H9 (cell line): ENCODE measurements around the gene CLEC19A. TPM values are rescaled to one million over a fixed set of nuclear protein-coding genes. Genes with fewer than 3 reads are reported as not detected.

Experiments used
- DNase-seq: peaks from one replicate; pipeline ENCODE4 v3.0.0-alpha.2; 2017
- H2AFZ ChIP-seq: one replicate; pipeline ENCODE4 v1.6.1; 2013; ENCODE audit warnings: mild to moderate bottlenecking, low read length, control low read depth, moderate library complexity
- H2AK5ac ChIP-seq: 2 replicates; pipeline ENCODE4 v1.6.1; 2013; ENCODE audit warnings: low read length, control low read depth, mixed read lengths; ENCODE audit not compliant: insufficient read length
- H2BK120ac ChIP-seq: one replicate; pipeline ENCODE4 v1.6.1; 2013; ENCODE audit warnings: low read depth, mild to moderate bottlenecking, low read length, control low read depth, inconsistent platforms; ENCODE audit not compliant: poor library complexity, severe bottlenecking
- H2BK12ac ChIP-seq: 2 replicates; pipeline ENCODE4 v1.6.1; 2013; ENCODE audit warnings: low read length, control low read depth, mixed read lengths, low read depth; ENCODE audit not compliant: insufficient read length
- H2BK15ac ChIP-seq: 2 replicates; pipeline ENCODE4 v1.6.1; 2013; ENCODE audit warnings: low read depth, low read length, control low read depth
- H2BK20ac ChIP-seq: one replicate; pipeline ENCODE4 v1.6.1; 2013; ENCODE audit warnings: low read depth, mild to moderate bottlenecking, low read length, control low read depth, inconsistent platforms; ENCODE audit not compliant: poor library complexity, severe bottlenecking
- H2BK5ac ChIP-seq: 2 replicates; pipeline ENCODE4 v1.6.1; 2013; ENCODE audit warnings: low read length, control low read depth, mixed read lengths; ENCODE audit not compliant: insufficient read length
- H3K14ac ChIP-seq: 2 replicates; pipeline ENCODE4 v1.6.1; 2013; ENCODE audit warnings: low read length, control low read depth; ENCODE audit not compliant: insufficient read depth
- H3K18ac ChIP-seq: 2 replicates; pipeline ENCODE4 v1.6.1; 2013; ENCODE audit warnings: low read depth, mild to moderate bottlenecking, mixed read lengths, low read length, control low read depth; ENCODE audit not compliant: insufficient read length
- H3K23ac ChIP-seq: 2 replicates; pipeline ENCODE4 v1.6.1; 2013; ENCODE audit warnings: low read length, control low read depth, mixed read lengths, low read depth; ENCODE audit not compliant: insufficient read length
- H3K23me2 ChIP-seq: 2 replicates; pipeline ENCODE4 v1.6.1; 2013; ENCODE audit warnings: low read depth, mild to moderate bottlenecking, mixed read lengths, low read length, control low read depth; ENCODE audit not compliant: insufficient read length, poor library complexity, severe bottlenecking
- H3K27ac ChIP-seq: 2 replicates; pipeline ENCODE4 v1.5.1; 2013; ENCODE audit warnings: low read length, control low read depth, mixed read lengths, low read depth; ENCODE audit not compliant: insufficient read length
- H3K27me3 ChIP-seq: 2 replicates; pipeline ENCODE4 v1.6.1; 2013; ENCODE audit warnings: low read length, control low read depth, inconsistent platforms; ENCODE audit not compliant: insufficient read depth
- H3K4ac ChIP-seq: 2 replicates; pipeline ENCODE4 v1.6.1; 2013; ENCODE audit warnings: low read depth, mild to moderate bottlenecking, control low read depth, inconsistent platforms, low read length, moderate library complexity
- H3K4me1 ChIP-seq: 2 replicates; pipeline ENCODE4 v1.6.1; 2013; ENCODE audit warnings: low read length, control low read depth, inconsistent platforms; ENCODE audit not compliant: insufficient read depth
- H3K4me2 ChIP-seq: 2 replicates; pipeline ENCODE4 v1.6.1; 2013; ENCODE audit warnings: low read length, control low read depth, mixed read lengths; ENCODE audit not compliant: insufficient read length, insufficient read depth
- H3K56ac ChIP-seq: 2 replicates; pipeline ENCODE4 v1.6.1; 2013; ENCODE audit warnings: low read depth, mild to moderate bottlenecking, mixed read lengths, low read length, control low read depth; ENCODE audit not compliant: insufficient read length
- H3K79me1 ChIP-seq: 2 replicates; pipeline ENCODE4 v1.6.1; 2013; ENCODE audit warnings: low read depth, mild to moderate bottlenecking, moderate library complexity, low read length, control low read depth, inconsistent platforms; ENCODE audit not compliant: insufficient read depth, poor library complexity, severe bottlenecking
- H3K79me2 ChIP-seq: 2 replicates; pipeline ENCODE4 v1.6.1; 2013; ENCODE audit warnings: low read length, control low read depth, inconsistent platforms; ENCODE audit not compliant: insufficient read depth
- H3K9ac ChIP-seq: 2 replicates; pipeline ENCODE4 v1.6.1; 2013; ENCODE audit warnings: low read length, control low read depth, mixed read lengths; ENCODE audit not compliant: insufficient read length; ENCODE audit errors: extremely low read depth
- H3K9me3 ChIP-seq: one replicate; pipeline ENCODE4 v1.6.1; 2013; ENCODE audit warnings: low read depth, low read length, inconsistent platforms; ENCODE audit not compliant: control insufficient read depth
- H3T11ph ChIP-seq: one replicate; pipeline ENCODE4 v1.6.1; 2013; ENCODE audit warnings: mild to moderate bottlenecking, low read length, control low read depth, inconsistent platforms
- H4K20me1 ChIP-seq: one replicate; pipeline ENCODE4 v1.6.1; 2013; ENCODE audit not compliant: control insufficient read depth, insufficient read length, insufficient read depth
- H4K5ac ChIP-seq: 2 replicates; pipeline ENCODE4 v1.6.1; 2013; ENCODE audit warnings: low read depth, mild to moderate bottlenecking, mixed read lengths, low read length, control low read depth; ENCODE audit not compliant: insufficient read length
- H4K8ac ChIP-seq: replicated peaks from 2 replicates; pipeline ENCODE4 v1.6.1; 2013; ENCODE audit warnings: low read length, control low read depth, mixed read lengths, low read depth; ENCODE audit not compliant: insufficient read length
- H4K91ac ChIP-seq: 2 replicates; pipeline ENCODE4 v1.6.1; 2013; ENCODE audit warnings: low read depth, mild to moderate bottlenecking, moderate library complexity, mixed read lengths, low read length, control low read depth; ENCODE audit not compliant: insufficient read length
- H3K27ac Mint-ChIP-seq, 3 experiments: 2 replicates in 2 of 3; 3 replicates in 1 of 3; pipeline ENCODE4 v1.8.0; 2020 to 2021; ENCODE audit warnings: mixed read lengths in 3 of 3, mild to moderate bottlenecking in 1 of 3, moderate library complexity in 1 of 3
- H3K27me3 Mint-ChIP-seq: 2 replicates; pipeline ENCODE4 v1.8.0; 2021; ENCODE audit warnings: low read depth, mild to moderate bottlenecking, moderate library complexity, mixed read lengths
- H3K36me3 Mint-ChIP-seq, 3 experiments: 2 replicates in 2 of 3; 3 replicates in 1 of 3; pipeline ENCODE4 v1.8.0; 2020 to 2021; ENCODE audit warnings: low read depth in 3 of 3, mixed read lengths in 3 of 3; ENCODE audit not compliant: insufficient read depth in 1 of 3
- H3K4me1 Mint-ChIP-seq, 2 experiments: 2 replicates each; pipeline ENCODE4 v1.8.0; 2020; ENCODE audit warnings: mixed read lengths in 2 of 2
- H3K4me3 Mint-ChIP-seq, 2 experiments: 2 replicates in 1 of 2; 3 replicates in 1 of 2; pipeline ENCODE4 v1.8.0; 2020 to 2021; ENCODE audit warnings: mild to moderate bottlenecking in 2 of 2, mixed read lengths in 2 of 2, moderate library complexity in 1 of 2
- H3K9me3 Mint-ChIP-seq, 2 experiments: 2 replicates in 1 of 2; 3 replicates in 1 of 2; pipeline ENCODE4 v1.8.0; 2020; ENCODE audit warnings: mild to moderate bottlenecking in 2 of 2, mixed read lengths in 2 of 2, moderate library complexity in 1 of 2
- CTCF ChIP-seq: fragments of 200-600 bp; sonication (generic); conservative IDR thresholded peaks from 3 replicates; pipeline ENCODE4 v1.8.0; 2021; ENCODE audit warnings: antibody characterized with exemption, mild to moderate bottlenecking
- WGBS: extraction: QIAGEN DNeasy Blood & Tissue Kit; methylation state at CpG from one replicate; pipeline ENCODE4 v1.1.7; 2013; ENCODE audit warnings: missing lambda C conversion rate, low lambda C conversion rate, mixed read lengths; ENCODE audit not compliant: insufficient read length; ENCODE audit errors: extremely low coverage; 5-methylcytosine and 5-hydroxymethylcytosine counted together
- total RNA-seq: library from RNA; stranded (reverse); gene quantifications from 2 replicates; pipeline ENCODE4 v1.2.1, GENCODE V29; 2021

Gene CLEC19A
- total RNA-seq, 1 experiment from 2014 or later = not detected

GRCh38 chr16:19239511-19240155 lies 45.9 kb upstream of the CLEC19A start:
- H3K9me3 Mint-ChIP-seq = peaks cover 17 to 19% of the 10 kb centered on the region in 2 experiments
- H3K27me3 Mint-ChIP-seq = peaks cover 2% of the 10 kb centered on the region; the same call in 1 of the 2 replicates
- no peak overlapping the region for H3K18ac ChIP-seq
- peak overlapping the region in 1 of 3 experiments; percentile 88; a peak in 1 of 7 replicates for H3K27ac Mint-ChIP-seq
- H2BK120ac ChIP-seq = no peak overlapping the region
- no peaks in the 10 kb centered on the region for H3K79me2 ChIP-seq
- H2BK12ac ChIP-seq = no peak overlapping the region
- no peaks in the 10 kb centered on the region for H3K23me2 ChIP-seq
- no peak overlapping the region for H3K4me2 ChIP-seq
- no peak overlapping the region for H3K56ac ChIP-seq
- peaks cover 4 to 20% (median 11%) of the 10 kb centered on the region in 3 experiments; a peak in 5 of 7 replicates for H3K36me3 Mint-ChIP-seq
- no peaks in the 10 kb centered on the region for H3K79me1 ChIP-seq
- H4K20me1 ChIP-seq = no peaks in the 10 kb centered on the region
- no peak overlapping the region for H2BK20ac ChIP-seq
- H2AFZ ChIP-seq = no peak overlapping the region
- no peak overlapping the region for H3K4me3 Mint-ChIP-seq
- H3K4me1 ChIP-seq = no peaks in the 10 kb centered on the region
- no peaks in the 10 kb centered on the region for H3K4me1 Mint-ChIP-seq
- no peak overlapping the region for H3K27ac ChIP-seq
- H3K14ac ChIP-seq = no peak overlapping the region
- no peak overlapping the region for H3K23ac ChIP-seq
- H2BK15ac ChIP-seq = no peak overlapping the region
- DNase-seq = no peak
- H4K8ac ChIP-seq = no peak overlapping the region
- no peak overlapping the region for H2BK5ac ChIP-seq
- H3K9me3 ChIP-seq = peaks cover 8% of the 10 kb centered on the region
- H4K5ac ChIP-seq = no peak overlapping the region
- H3K4ac ChIP-seq = no peak overlapping the region
- no peak overlapping the region for H3T11ph ChIP-seq
- no CpG with 5 or more reads among the region's 13 CpGs for WGBS
- H3K9ac ChIP-seq = no peak overlapping the region
- H2AK5ac ChIP-seq = no peak overlapping the region
- no peak overlapping the region for H4K91ac ChIP-seq
- TF ChIP-seq CTCF = no peak
- H3K27me3 ChIP-seq = no peaks in the 10 kb centered on the region
